Measurements from ENCODE around the gene PTTG1IP.

The PTTG1IP gene

DNA sequence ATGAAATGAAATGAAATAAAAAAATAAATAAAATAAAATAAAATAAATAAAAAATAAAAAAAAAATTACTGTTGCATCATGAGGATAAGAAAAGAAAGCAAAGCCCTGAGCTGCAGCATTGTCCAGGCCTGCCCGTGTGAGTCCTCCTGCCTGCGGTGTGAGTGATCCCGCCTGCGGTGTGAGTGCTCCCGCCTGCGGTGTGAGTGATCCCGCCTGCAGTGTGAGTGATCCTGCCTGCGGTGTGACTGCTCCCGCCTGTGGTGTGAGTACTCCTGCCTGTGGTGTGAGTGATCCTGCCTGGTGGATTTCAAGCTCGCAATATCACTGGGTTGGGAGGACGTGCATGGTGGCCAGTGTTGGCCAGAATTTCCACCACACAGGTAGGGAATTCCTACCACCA lies 22.4 kb upstream of the PTTG1IP start:
- Histone ChIP-seq H3K9me3 (ENCODE audit: low read length) (no peaks in the 10 kb centered on the region), H3K79me2 (ENCODE audit: insufficient read depth, low read length) (no peaks in the 10 kb centered on the region), H3K4me3 (ENCODE audit: low read depth, low read length, poor library complexity, severe bottlenecking) (no peak overlapping the region), H3K36me3 (ENCODE audit: insufficient read depth, low read length) (no peaks in the 10 kb centered on the region), H4K20me1 (ENCODE audit: insufficient read depth, low read length) (no peaks in the 10 kb centered on the region), H3K27ac (ENCODE audit: low read depth, low read length, poor library complexity, severe bottlenecking) (no peak overlapping the region), H3K9me2 (ENCODE audit: low read depth, low read length) (no peaks in the 10 kb centered on the region), H3K4me1 (ENCODE audit: insufficient read depth, low read length, severe bottlenecking) (no peaks in the 10 kb centered on the region), H3K27me3 (ENCODE audit: insufficient read depth, low read length) (peaks cover 8% of the 10 kb centered on the region), H3F3A (ENCODE audit: insufficient read depth, low read length) (no peaks in the 10 kb centered on the region), H2AFZ (ENCODE audit: low read length) (no peak overlapping the region), H3K9ac (ENCODE audit: low read length) (no peak overlapping the region), H3K4me2 (ENCODE audit: low read length) (no peak overlapping the region)
- TF ChIP-seq EZH2 (IDR thresholded peaks at IDR 0.05; ENCODE audit: borderline replicate concordance, low read length) = no peak
- TF ChIP-seq, protein P1, sequence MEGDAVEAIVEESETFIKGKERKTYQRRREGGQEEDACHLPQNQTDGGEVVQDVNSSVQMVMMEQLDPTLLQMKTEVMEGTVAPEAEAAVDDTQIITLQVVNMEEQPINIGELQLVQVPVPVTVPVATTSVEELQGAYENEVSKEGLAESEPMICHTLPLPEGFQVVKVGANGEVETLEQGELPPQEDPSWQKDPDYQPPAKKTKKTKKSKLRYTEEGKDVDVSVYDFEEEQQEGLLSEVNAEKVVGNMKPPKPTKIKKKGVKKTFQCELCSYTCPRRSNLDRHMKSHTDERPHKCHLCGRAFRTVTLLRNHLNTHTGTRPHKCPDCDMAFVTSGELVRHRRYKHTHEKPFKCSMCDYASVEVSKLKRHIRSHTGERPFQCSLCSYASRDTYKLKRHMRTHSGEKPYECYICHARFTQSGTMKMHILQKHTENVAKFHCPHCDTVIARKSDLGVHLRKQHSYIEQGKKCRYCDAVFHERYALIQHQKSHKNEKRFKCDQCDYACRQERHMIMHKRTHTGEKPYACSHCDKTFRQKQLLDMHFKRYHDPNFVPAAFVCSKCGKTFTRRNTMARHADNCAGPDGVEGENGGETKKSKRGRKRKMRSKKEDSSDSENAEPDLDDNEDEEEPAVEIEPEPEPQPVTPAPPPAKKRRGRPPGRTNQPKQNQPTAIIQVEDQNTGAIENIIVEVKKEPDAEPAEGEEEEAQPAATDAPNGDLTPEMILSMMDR (IDR thresholded peaks at IDR 0.05; ENCODE audit: low read length) = no peak

DNA sequence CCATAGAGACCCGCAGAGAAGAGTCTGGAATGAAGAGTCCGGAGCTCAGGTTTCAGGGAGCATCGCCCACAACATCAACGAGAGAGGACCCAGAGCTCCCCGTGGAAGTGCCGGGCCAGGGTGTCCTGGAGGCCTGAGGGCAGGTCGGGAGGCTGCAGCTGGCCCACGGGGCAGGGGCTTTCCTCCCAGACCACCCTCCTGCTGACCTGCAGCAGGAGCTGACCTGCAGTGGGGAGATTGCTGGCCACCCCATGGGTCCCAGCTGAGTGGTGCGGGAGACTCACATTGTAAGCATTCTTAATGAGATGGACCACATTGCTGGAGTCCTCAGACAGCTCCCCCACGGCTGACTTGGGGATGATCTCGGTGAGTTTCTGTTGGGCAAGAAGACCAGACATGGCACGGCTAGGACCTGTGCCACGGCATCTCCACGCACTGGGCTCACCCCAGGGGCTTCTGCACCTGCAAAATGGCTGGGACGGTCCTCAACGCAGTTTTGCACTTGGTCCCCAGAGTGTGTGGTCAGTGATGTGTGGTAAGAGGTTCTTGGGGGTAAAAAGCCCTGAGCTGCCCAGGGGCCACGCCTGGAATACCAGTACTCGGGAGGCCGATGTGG lies 21.3 kb upstream of the PTTG1IP start:
- Histone ChIP-seq H3K4me1 (ENCODE audit: insufficient read depth, low read length, severe bottlenecking) (no peaks in the 10 kb centered on the region), H3K9me2 (ENCODE audit: low read depth, low read length) (no peaks in the 10 kb centered on the region), H3K4me3 (ENCODE audit: low read depth, low read length, poor library complexity, severe bottlenecking) (no peak overlapping the region), H3K9me3 (ENCODE audit: low read length) (no peaks in the 10 kb centered on the region), H3K27ac (ENCODE audit: low read depth, low read length, poor library complexity, severe bottlenecking) (no peak overlapping the region), H3K27me3 (ENCODE audit: insufficient read depth, low read length) (peaks cover 8% of the 10 kb centered on the region), H2AFZ (ENCODE audit: low read length) (no peak overlapping the region), H3F3A (ENCODE audit: insufficient read depth, low read length) (no peaks in the 10 kb centered on the region), H3K9ac (ENCODE audit: low read length) (no peak overlapping the region), H3K36me3 (ENCODE audit: insufficient read depth, low read length) (no peaks in the 10 kb centered on the region), H4K20me1 (ENCODE audit: insufficient read depth, low read length) (no peaks in the 10 kb centered on the region), H3K4me2 (ENCODE audit: low read length) (no peak overlapping the region), H3K79me2 (ENCODE audit: insufficient read depth, low read length) (no peaks in the 10 kb centered on the region)
- TF ChIP-seq, protein P1 (IDR thresholded peaks at IDR 0.05; ENCODE audit: low read length) = no peak
- TF ChIP-seq EZH2 (IDR thresholded peaks at IDR 0.05; ENCODE audit: borderline replicate concordance, low read length) = no peak

DNA sequence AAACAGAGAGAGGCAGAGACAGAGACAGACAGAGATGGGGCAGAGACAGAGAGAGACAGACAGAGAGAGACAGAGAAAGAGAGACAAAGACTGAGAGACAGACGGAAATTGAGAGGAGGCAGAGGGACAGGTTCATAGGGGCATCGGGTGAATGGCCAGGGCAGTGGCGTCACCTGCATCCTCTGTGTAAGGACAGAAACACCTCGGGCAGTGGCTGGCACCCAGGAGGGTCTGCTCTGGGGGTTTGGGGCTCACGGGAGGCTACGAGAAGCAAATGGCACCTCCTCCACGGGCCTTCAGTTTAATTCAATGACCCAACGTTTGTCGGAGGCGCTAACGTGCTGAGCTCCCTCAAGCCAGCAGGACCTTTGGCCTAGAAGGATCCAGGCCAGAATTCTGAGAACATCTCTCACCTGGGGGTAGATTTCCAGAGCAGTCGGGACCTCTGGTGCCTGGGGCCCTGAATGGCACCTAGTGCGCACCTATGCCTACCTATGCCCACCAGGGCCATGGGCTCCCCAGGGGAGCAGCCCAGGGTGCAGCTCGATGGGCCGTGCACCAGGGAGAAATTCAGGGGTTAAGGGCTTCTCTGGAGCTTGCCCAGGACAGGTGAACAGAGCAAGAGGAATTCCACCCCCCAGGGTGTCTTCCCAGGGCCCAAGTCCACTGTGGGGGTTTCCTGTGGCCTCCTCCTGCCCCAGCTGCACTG lies 20.6 kb upstream of the PTTG1IP start:
- Histone ChIP-seq H3K27ac (ENCODE audit: low read depth, low read length, poor library complexity, severe bottlenecking) (no peak overlapping the region), H3K9me2 (ENCODE audit: low read depth, low read length) (no peaks in the 10 kb centered on the region), H3F3A (ENCODE audit: insufficient read depth, low read length) (no peaks in the 10 kb centered on the region), H3K9ac (ENCODE audit: low read length) (no peak overlapping the region), H3K4me2 (ENCODE audit: low read length) (no peak overlapping the region), H4K20me1 (ENCODE audit: insufficient read depth, low read length) (no peaks in the 10 kb centered on the region), H2AFZ (ENCODE audit: low read length) (no peak overlapping the region), H3K4me1 (ENCODE audit: insufficient read depth, low read length, severe bottlenecking) (no peaks in the 10 kb centered on the region), H3K9me3 (ENCODE audit: low read length) (no peaks in the 10 kb centered on the region), H3K36me3 (ENCODE audit: insufficient read depth, low read length) (no peaks in the 10 kb centered on the region), H3K4me3 (ENCODE audit: low read depth, low read length, poor library complexity, severe bottlenecking) (no peak overlapping the region), H3K27me3 (ENCODE audit: insufficient read depth, low read length) (peaks cover 8% of the 10 kb centered on the region), H3K79me2 (ENCODE audit: insufficient read depth, low read length) (no peaks in the 10 kb centered on the region)
- TF ChIP-seq EZH2 (IDR thresholded peaks at IDR 0.05; ENCODE audit: borderline replicate concordance, low read length) = no peak

DNA sequence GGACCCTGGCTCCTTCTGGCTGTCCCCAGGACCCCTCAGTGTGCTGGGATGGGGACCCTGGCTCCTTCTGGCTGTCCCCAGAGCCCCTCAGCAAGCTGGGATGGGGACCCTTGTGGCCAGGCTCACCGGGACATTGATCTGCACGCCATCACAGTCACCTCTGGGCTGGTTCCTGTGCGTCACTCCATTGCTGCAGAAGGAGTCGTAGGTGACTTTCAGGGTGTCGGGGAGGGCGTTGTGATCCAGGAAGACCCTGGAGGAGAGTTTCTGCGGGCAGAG lies 19.7 kb upstream of the PTTG1IP start:
- Histone ChIP-seq H3K9ac (ENCODE audit: low read length) (no peak overlapping the region), H3K27ac (ENCODE audit: low read depth, low read length, poor library complexity, severe bottlenecking) (no peak overlapping the region), H3K4me2 (ENCODE audit: low read length) (no peak overlapping the region), H3K4me3 (ENCODE audit: low read depth, low read length, poor library complexity, severe bottlenecking) (no peak overlapping the region), H3K36me3 (ENCODE audit: insufficient read depth, low read length) (no peaks in the 10 kb centered on the region), H4K20me1 (ENCODE audit: insufficient read depth, low read length) (no peaks in the 10 kb centered on the region), H3K4me1 (ENCODE audit: insufficient read depth, low read length, severe bottlenecking) (no peaks in the 10 kb centered on the region), H3K9me2 (ENCODE audit: low read depth, low read length) (no peaks in the 10 kb centered on the region), H2AFZ (ENCODE audit: low read length) (no peak overlapping the region), H3F3A (ENCODE audit: insufficient read depth, low read length) (no peaks in the 10 kb centered on the region), H3K27me3 (ENCODE audit: insufficient read depth, low read length) (peaks cover 8% of the 10 kb centered on the region), H3K79me2 (ENCODE audit: insufficient read depth, low read length) (no peaks in the 10 kb centered on the region), H3K9me3 (ENCODE audit: low read length) (no peaks in the 10 kb centered on the region)
- TF ChIP-seq, protein P1 (IDR thresholded peaks at IDR 0.05; ENCODE audit: low read length) = no peak
- TF ChIP-seq EZH2 (IDR thresholded peaks at IDR 0.05; ENCODE audit: borderline replicate concordance, low read length) = no peak

Data from OCI-LY1 (cell line).